ENCODE measurements around the gene ZDHHC18. TPM values are rescaled to one million over a fixed set of nuclear protein-coding genes. Genes with fewer than 3 reads are reported as not detected.
"Not testable (repeated sequence)": the region's sequence is repeated elsewhere in the genome, so short reads cannot be mapped to it uniquely, and the experiment has no call there.

Gene ZDHHC18
- polyA plus RNA-seq, 6 donors from 2014 or later = 2.2 to 7.9 (median 2.4) TPM

- H3K4me1 Mint-ChIP-seq; ATAC-seq (ENCODE audit: low read depth in 2 of 2); H3K4me3 Mint-ChIP-seq; H3K27me3 Mint-ChIP-seq; H3K9me3 Mint-ChIP-seq; DNase-seq: not testable (repeated sequence)
- H3K27ac Mint-ChIP-seq = peak overlapping the region in 2 of 6 donors; percentile 42 to 88
- H3K36me3 Mint-ChIP-seq = peaks cover 13 to 35% of the 10 kb centered on the region in 2 donors
These were observed 21.3 kb downstream of the ZDHHC18 start for GRCh38 chr1:26847826-26848225.

GRCh38 chr1:26848499-26848898 lies 22.0 kb downstream of the ZDHHC18 start:
- Mint-ChIP-seq H3K27me3 (no peaks in the 10 kb centered on the region), H3K4me3 (no peak overlapping the region), H3K9me3 (no peaks in the 10 kb centered on the region), H3K4me1 (peaks cover 0 to 5% (median 0%) of the 10 kb centered on the region in 3 donors), H3K27ac (no peak overlapping the region), H3K36me3 (peaks cover 13 to 35% of the 10 kb centered on the region in 2 donors)
- no peak for ATAC-seq (ENCODE audit: low read depth in 2 of 2)
- no peak for DNase-seq

- ATAC-seq (ENCODE audit: low read depth in 2 of 2) (no peak), DNase-seq (no peak)
- Mint-ChIP-seq H3K9me3 (no peaks in the 10 kb centered on the region), H3K4me3 (no peak overlapping the region), H3K36me3 (peaks cover 13 to 35% of the 10 kb centered on the region in 2 donors), H3K27ac (peak overlapping the region in 1 of 6 donors; percentile 47), H3K4me1 (peaks cover 0 to 5% (median 0%) of the 10 kb centered on the region in 3 donors), H3K27me3 (no peaks in the 10 kb centered on the region)
These were observed 22.7 kb downstream of the ZDHHC18 start for GRCh38 chr1:26848941-26849774.

GRCh38 chr1:26851106-26851684 lies 24.7 kb downstream of the ZDHHC18 start:
- ATAC-seq (ENCODE audit: low read depth in 2 of 2) = no peak
- H3K4me3 Mint-ChIP-seq = no peak overlapping the region
- H3K36me3 Mint-ChIP-seq = peaks cover 13 to 35% of the 10 kb centered on the region in 2 donors
- no peak for DNase-seq
- no peaks in the 10 kb centered on the region for H3K9me3 Mint-ChIP-seq
- H3K27me3 Mint-ChIP-seq = no peaks in the 10 kb centered on the region
- peak overlapping the region in 1 of 6 donors; percentile 73 for H3K27ac Mint-ChIP-seq
- H3K4me1 Mint-ChIP-seq = peaks cover 0 to 5% (median 0%) of the 10 kb centered on the region in 3 donors

GRCh38 chr1:26852701-26853100 lies 26.2 kb downstream of the ZDHHC18 start:
- Mint-ChIP-seq H3K27me3 (no peaks in the 10 kb centered on the region), H3K27ac (no peak overlapping the region), H3K9me3 (no peaks in the 10 kb centered on the region), H3K36me3 (peaks cover 10 to 31% of the 10 kb centered on the region in 2 donors), H3K4me1 (peaks cover 0 to 5% (median 0%) of the 10 kb centered on the region in 3 donors), H3K4me3 (peak overlapping the region in 1 of 8 donors; percentile 5)
- no peak for ATAC-seq (ENCODE audit: low read depth in 2 of 2)
- DNase-seq = no peak

- Mint-ChIP-seq H3K4me3 (no peak overlapping the region), H3K27ac (no peak overlapping the region), H3K9me3 (no peaks in the 10 kb centered on the region), H3K27me3 (no peaks in the 10 kb centered on the region), H3K4me1 (peaks cover 0 to 5% (median 0%) of the 10 kb centered on the region in 3 donors), H3K36me3 (peaks cover 8 to 27% of the 10 kb centered on the region in 2 donors)
- DNase-seq (peak; percentile 77), ATAC-seq (ENCODE audit: low read depth in 2 of 2) (peak; percentile 96 to 98)
These were observed 26.7 kb downstream of the ZDHHC18 start for GRCh38 chr1:26853156-26853555.

- Mint-ChIP-seq H3K4me3 (no peak overlapping the region), H3K4me1 (peaks cover 0 to 5% (median 0%) of the 10 kb centered on the region in 3 donors), H3K9me3 (no peaks in the 10 kb centered on the region), H3K27ac (no peak overlapping the region), H3K27me3 (no peaks in the 10 kb centered on the region), H3K36me3 (peaks cover 8 to 22% of the 10 kb centered on the region in 2 donors)
- ATAC-seq (ENCODE audit: low read depth in 2 of 2) = no peak
- no peak for DNase-seq
These were observed 27.1 kb downstream of the ZDHHC18 start for GRCh38 chr1:26853600-26853999.

GRCh38 chr1:26854906-26855305 lies 28.4 kb downstream of the ZDHHC18 start:
- Mint-ChIP-seq H3K4me3 (no peak overlapping the region), H3K27ac (no peak overlapping the region), H3K4me1 (peaks cover 0 to 5% (median 0%) of the 10 kb centered on the region in 3 donors), H3K27me3 (no peaks in the 10 kb centered on the region), H3K9me3 (no peaks in the 10 kb centered on the region), H3K36me3 (peaks cover 8 to 15% of the 10 kb centered on the region in 2 donors)
- ATAC-seq (ENCODE audit: low read depth in 2 of 2) = no peak
- no peak for DNase-seq

GRCh38 chr1:26855636-26856035 lies 29.1 kb downstream of the ZDHHC18 start:
- Mint-ChIP-seq H3K4me1 (peaks cover 0 to 5% (median 0%) of the 10 kb centered on the region in 3 donors), H3K27me3 (no peaks in the 10 kb centered on the region), H3K36me3 (peaks cover 8 to 12% of the 10 kb centered on the region in 2 donors), H3K9me3 (no peaks in the 10 kb centered on the region), H3K4me3 (no peak overlapping the region), H3K27ac (no peak overlapping the region)
- DNase-seq (no peak), ATAC-seq (ENCODE audit: low read depth in 2 of 2) (no peak)

GRCh38 chr1:26856181-26856580 lies 29.7 kb downstream of the ZDHHC18 start:
- peaks cover 8 to 9% of the 10 kb centered on the region in 2 donors for H3K36me3 Mint-ChIP-seq
- no peaks in the 10 kb centered on the region for H3K27me3 Mint-ChIP-seq
- no peak overlapping the region for H3K27ac Mint-ChIP-seq
- H3K4me3 Mint-ChIP-seq = no peak overlapping the region
- DNase-seq = no peak
- no peaks in the 10 kb centered on the region for H3K9me3 Mint-ChIP-seq
- no peak for ATAC-seq (ENCODE audit: low read depth in 2 of 2)
- peaks cover 0 to 5% (median 0%) of the 10 kb centered on the region in 3 donors for H3K4me1 Mint-ChIP-seq

- ATAC-seq (ENCODE audit: low read depth in 2 of 2) (no peak), DNase-seq (no peak)
- H3K4me3 Mint-ChIP-seq = no peak overlapping the region
- no peaks in the 10 kb centered on the region for H3K27me3 Mint-ChIP-seq
- H3K27ac Mint-ChIP-seq = no peak overlapping the region
- no peaks in the 10 kb centered on the region for H3K9me3 Mint-ChIP-seq
- H3K36me3 Mint-ChIP-seq = peaks cover 3 to 4% of the 10 kb centered on the region in 2 donors
- peaks cover 0 to 5% (median 5%) of the 10 kb centered on the region in 3 donors for H3K4me1 Mint-ChIP-seq
These were observed 30.3 kb downstream of the ZDHHC18 start for GRCh38 chr1:26856604-26857469.

- no peaks in the 10 kb centered on the region for H3K9me3 Mint-ChIP-seq
- ATAC-seq (ENCODE audit: low read depth in 2 of 2) = no peak
- H3K27ac Mint-ChIP-seq = no peak overlapping the region
- peaks cover 0 to 10% (median 5%) of the 10 kb centered on the region in 3 donors for H3K4me1 Mint-ChIP-seq
- DNase-seq = no peak
- no peak overlapping the region for H3K4me3 Mint-ChIP-seq
- no peaks in the 10 kb centered on the region for H3K36me3 Mint-ChIP-seq
- no peaks in the 10 kb centered on the region for H3K27me3 Mint-ChIP-seq
These were observed 31.1 kb downstream of the ZDHHC18 start for GRCh38 chr1:26857473-26858060.

GRCh38 chr1:26858160-26858559 lies 31.7 kb downstream of the ZDHHC18 start:
- H3K27me3 Mint-ChIP-seq = no peaks in the 10 kb centered on the region
- H3K4me3 Mint-ChIP-seq = no peak overlapping the region
- ATAC-seq (ENCODE audit: low read depth in 2 of 2) = no peak
- DNase-seq = no peak
- no peaks in the 10 kb centered on the region for H3K36me3 Mint-ChIP-seq
- no peak overlapping the region for H3K27ac Mint-ChIP-seq
- no peaks in the 10 kb centered on the region for H3K9me3 Mint-ChIP-seq
- peaks cover 2 to 12% (median 2%) of the 10 kb centered on the region in 3 donors for H3K4me1 Mint-ChIP-seq

Data from naive B cell (primary cell).